Mucosa of stomach (tissue), 1 donor: ENCODE measurements around the gene RASSF7.
"Not testable (repeated sequence)": the region's sequence is repeated elsewhere in the genome, so short reads cannot be mapped to it uniquely, and the experiment has no call there.

Source experiments
- H3K27me3 ChIP-seq: one replicate; pipeline ENCODE4 v1.7.0; 2013; ENCODE audit warnings: mild to moderate bottlenecking, low read length; ENCODE audit not compliant: control insufficient read depth, insufficient read depth
- H3K36me3 ChIP-seq: one replicate; pipeline ENCODE4 v1.7.0; 2013; ENCODE audit warnings: low read length; ENCODE audit not compliant: control insufficient read depth, insufficient read depth
- H3K4me1 ChIP-seq: one replicate; pipeline ENCODE4 v1.7.0; 2013; ENCODE audit warnings: mild to moderate bottlenecking, low read length; ENCODE audit not compliant: control insufficient read depth, insufficient read depth
- H3K4me3 ChIP-seq: one replicate; pipeline ENCODE4 v1.7.0; 2013; ENCODE audit warnings: low read length
- H3K9ac ChIP-seq: one replicate; pipeline ENCODE4 v1.7.0; 2013; ENCODE audit warnings: mild to moderate bottlenecking, low read length, moderate library complexity
- H3K9me3 ChIP-seq: one replicate; pipeline ENCODE4 v1.7.0; 2013; ENCODE audit warnings: mild to moderate bottlenecking, low read length, moderate library complexity; ENCODE audit not compliant: control insufficient read depth
- donor health status: Pancreatic carcinoma.

RASSF7 gene, protein sequence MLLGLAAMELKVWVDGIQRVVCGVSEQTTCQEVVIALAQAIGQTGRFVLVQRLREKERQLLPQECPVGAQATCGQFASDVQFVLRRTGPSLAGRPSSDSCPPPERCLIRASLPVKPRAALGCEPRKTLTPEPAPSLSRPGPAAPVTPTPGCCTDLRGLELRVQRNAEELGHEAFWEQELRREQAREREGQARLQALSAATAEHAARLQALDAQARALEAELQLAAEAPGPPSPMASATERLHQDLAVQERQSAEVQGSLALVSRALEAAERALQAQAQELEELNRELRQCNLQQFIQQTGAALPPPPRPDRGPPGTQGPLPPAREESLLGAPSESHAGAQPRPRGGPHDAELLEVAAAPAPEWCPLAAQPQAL

GRCh38 chr11:560305-561147 lies at the start of gene RASSF7, which contains the start of gene LMNTD2:
RASSF7 (plus strand) TSS chr11:560970; CDS start chr11:561769, 799 bp downstream.
LMNTD2 (minus strand) TSS chr11:560738; CDS start chr11:560716, 22 bp downstream.
- Histone ChIP-seq H3K36me3 (peaks cover 5% of the 10 kb centered on the region), H3K4me1 (peaks cover 50% of the 10 kb centered on the region), H3K9ac (peak within 1 kb of the TSS; percentile 90), H3K9me3 (no peaks in the 10 kb centered on the region), H3K4me3 (peak within 1 kb of the TSS; percentile 42), H3K27me3 (peaks cover 19% of the 10 kb centered on the region)

DNA sequence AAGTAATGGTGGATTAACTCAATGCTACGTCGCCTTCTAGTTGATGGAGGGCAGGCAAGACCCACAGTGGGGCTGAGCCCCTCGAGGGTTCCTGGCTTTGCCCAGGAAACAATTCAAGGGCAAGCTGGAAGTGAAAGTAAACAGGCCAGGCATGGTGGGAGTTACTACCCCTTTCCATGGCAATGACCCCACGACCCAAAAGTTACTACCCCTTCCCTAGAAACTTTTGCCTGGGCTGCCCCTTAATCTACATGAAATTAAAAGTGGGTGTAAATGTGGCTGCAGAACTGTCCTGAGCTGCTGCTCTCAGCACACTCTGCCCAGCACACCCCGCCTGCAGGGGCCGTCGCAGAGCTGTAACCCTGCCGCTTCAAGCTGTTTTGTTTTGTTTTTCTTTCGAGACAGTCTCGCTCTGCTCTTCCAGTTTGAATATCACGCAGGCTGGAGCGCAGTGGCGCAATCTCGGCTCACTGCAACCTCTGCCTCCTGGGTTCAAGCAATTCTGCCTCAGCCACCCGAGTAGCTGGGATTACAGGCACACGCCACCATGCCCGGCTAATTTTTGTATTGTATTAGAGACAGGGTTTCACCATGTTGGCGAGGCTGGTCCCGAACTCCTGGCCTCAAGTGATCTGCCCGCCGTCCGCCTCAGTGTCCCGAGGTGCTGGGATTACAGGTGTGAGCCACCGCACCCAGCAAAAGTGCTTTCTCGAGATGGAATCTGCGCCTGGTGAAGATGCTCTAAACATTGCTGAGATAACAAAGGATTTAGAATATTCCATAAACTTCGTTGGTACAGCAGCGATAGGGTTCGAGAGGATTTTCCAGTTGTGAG lies 47.8 kb upstream of the RASSF7 start:
- H3K9ac ChIP-seq, result no peak overlapping the region
- H3K36me3 ChIP-seq, result no peaks in the 10 kb centered on the region
- H3K9me3 ChIP-seq, result no peaks in the 10 kb centered on the region
- H3K4me1 ChIP-seq, result no peaks in the 10 kb centered on the region
- H3K27me3 ChIP-seq, result no peaks in the 10 kb centered on the region
- no peak overlapping the region for H3K4me3 ChIP-seq

DNA sequence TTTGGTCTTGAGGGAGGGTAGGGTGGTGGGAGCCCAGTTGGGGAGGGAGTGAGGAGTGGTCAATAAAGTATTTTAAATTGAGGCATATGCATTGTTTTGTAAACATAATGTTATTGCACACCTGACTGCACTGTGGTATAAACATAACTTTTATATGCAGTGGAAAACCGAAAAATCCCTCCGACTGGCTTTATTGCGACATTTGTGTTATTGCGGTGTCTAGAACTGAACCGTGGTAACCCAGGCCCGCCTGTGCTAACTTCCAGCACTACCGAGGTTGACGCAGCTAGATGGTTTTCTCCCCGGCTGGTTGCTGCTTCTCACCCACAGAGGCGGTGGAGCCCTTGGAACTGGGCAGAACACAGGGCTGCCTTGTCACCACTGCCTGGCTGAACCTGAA lies 46.2 kb upstream of the RASSF7 start:
- H3K4me1 ChIP-seq, result no peaks in the 10 kb centered on the region
- no peaks in the 10 kb centered on the region for H3K36me3 ChIP-seq
- no peaks in the 10 kb centered on the region for H3K9me3 ChIP-seq
- H3K27me3 ChIP-seq, result no peaks in the 10 kb centered on the region
- H3K4me3 ChIP-seq, result no peak overlapping the region
- no peak overlapping the region for H3K9ac ChIP-seq

GRCh38 chr11:515131-515530 lies 45.6 kb upstream of the RASSF7 start:
- Histone ChIP-seq H3K27me3 (no peaks in the 10 kb centered on the region), H3K36me3 (no peaks in the 10 kb centered on the region), H3K9ac (no peak overlapping the region), H3K4me1 (no peaks in the 10 kb centered on the region), H3K9me3 (no peaks in the 10 kb centered on the region), H3K4me3 (no peak overlapping the region)

- no peaks in the 10 kb centered on the region for H3K36me3 ChIP-seq
- no peak overlapping the region for H3K9ac ChIP-seq
- H3K9me3 ChIP-seq, result no peaks in the 10 kb centered on the region
- H3K27me3 ChIP-seq, result peaks cover 3% of the 10 kb centered on the region
- no peaks in the 10 kb centered on the region for H3K4me1 ChIP-seq
- H3K4me3 ChIP-seq, result no peak overlapping the region
These were observed 44.4 kb upstream of the RASSF7 start for GRCh38 chr11:516400-516799.

DNA sequence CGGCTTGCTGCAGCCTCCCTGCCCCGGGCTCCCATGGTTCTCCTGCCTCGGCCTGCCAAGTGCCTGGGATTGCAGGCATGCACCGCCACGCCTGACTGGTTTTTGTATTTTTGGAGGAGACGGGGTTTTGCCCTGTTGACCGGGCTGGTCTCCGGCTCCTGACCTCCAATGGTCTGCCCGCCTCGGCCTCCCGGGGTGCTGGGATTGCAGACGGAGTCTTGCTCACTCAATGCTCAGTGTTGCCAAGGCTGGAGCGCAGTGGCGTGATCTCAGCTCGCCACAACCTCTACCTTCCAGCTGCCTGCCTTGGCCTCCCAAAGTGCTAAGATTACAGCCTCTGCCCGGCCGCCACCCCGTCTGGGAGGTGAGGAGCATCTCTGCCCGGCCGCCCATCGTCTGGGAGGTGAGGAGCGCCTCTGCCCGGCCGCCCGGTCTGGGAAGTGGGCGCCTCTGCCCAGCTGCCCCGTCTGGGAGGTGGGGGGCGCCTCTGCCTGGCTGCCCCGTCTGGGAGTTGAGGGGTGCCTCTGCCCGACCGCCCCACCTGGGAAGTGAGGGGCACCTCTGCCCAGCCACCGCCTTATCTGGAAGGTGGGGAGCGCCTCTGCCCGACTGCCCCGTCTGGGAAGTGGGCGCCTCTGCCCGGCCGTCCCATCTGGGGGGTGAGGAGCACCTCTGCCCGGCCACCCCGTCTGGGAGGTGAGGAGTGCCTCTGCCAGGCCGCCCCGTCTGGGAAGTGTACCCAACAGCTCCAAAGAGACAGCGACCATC lies 43.7 kb upstream of the RASSF7 start:
- H3K4me1 ChIP-seq, H3K27me3 ChIP-seq, H3K36me3 ChIP-seq, H3K4me3 ChIP-seq, H3K9ac ChIP-seq, H3K9me3 ChIP-seq: not testable (repeated sequence)

DNA sequence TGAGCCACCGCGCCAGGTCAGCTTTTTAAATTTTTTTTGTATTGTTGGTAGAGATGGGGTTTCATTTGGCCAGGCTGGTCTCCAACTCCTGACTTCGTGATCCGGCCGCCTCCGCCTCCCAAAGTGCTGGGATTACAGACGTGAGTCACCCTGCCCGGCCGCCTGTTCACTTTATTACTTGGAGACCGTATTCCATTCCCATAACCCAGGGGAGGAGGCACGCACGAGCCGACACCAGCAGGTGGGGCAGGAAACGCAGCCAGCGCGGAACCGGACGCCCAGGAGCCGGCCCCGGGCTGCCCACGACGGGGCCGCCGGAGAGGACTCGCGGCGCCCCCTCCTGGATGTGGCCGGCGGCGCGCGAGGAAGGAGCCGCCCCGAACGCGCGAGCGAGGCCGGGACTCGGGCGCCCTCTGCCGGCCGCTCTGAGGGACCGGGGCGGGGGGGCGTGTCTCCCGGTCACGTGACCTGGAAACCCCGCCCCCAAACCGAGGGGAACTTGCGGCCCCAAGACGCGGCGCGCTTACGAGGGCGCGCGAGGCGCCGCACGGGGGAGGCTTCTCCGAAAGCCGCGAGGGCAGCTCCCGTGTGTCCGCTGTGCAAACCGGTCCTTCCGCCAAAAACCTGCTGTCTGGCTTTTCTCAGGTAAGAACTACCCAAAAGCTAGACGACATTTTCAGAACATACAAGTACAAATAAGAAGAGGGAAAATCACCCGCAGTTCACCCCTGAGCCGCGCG lies 42.1 kb upstream of the RASSF7 start:
- Histone ChIP-seq H3K27me3 (peaks cover 3% of the 10 kb centered on the region), H3K4me3 (no peak overlapping the region), H3K9me3 (no peaks in the 10 kb centered on the region), H3K36me3 (no peaks in the 10 kb centered on the region), H3K9ac (peak overlapping the region; percentile 34), H3K4me1 (no peaks in the 10 kb centered on the region)

- H3K4me1 ChIP-seq, result no peaks in the 10 kb centered on the region
- H3K4me3 ChIP-seq, result no peak overlapping the region
- H3K27me3 ChIP-seq, result peaks cover 3% of the 10 kb centered on the region
- no peak overlapping the region for H3K9ac ChIP-seq
- no peaks in the 10 kb centered on the region for H3K9me3 ChIP-seq
- no peaks in the 10 kb centered on the region for H3K36me3 ChIP-seq
These were observed 40.2 kb upstream of the RASSF7 start for GRCh38 chr11:520428-521176.

- H3K4me3 ChIP-seq, result no peak overlapping the region
- no peaks in the 10 kb centered on the region for H3K36me3 ChIP-seq
- peaks cover 3% of the 10 kb centered on the region for H3K27me3 ChIP-seq
- H3K4me1 ChIP-seq, result no peaks in the 10 kb centered on the region
- H3K9ac ChIP-seq, result no peak overlapping the region
- H3K9me3 ChIP-seq, result no peaks in the 10 kb centered on the region
These were observed 39.5 kb upstream of the RASSF7 start for GRCh38 chr11:521177-521688.

GRCh38 chr11:526192-526591 lies 34.6 kb upstream of the RASSF7 start:
- H3K4me3 ChIP-seq, result no peak overlapping the region
- H3K4me1 ChIP-seq, result no peaks in the 10 kb centered on the region
- H3K9me3 ChIP-seq, result no peaks in the 10 kb centered on the region
- H3K27me3 ChIP-seq, result peaks cover under 1% of the 10 kb centered on the region
- no peaks in the 10 kb centered on the region for H3K36me3 ChIP-seq
- no peak overlapping the region for H3K9ac ChIP-seq
